K562 (cell line): Measurements from ENCODE around the gene LAPTM4A. TPM values are rescaled to one million over a fixed set of nuclear protein-coding genes. Genes with fewer than 3 reads are reported as not detected.

Source experiments
- ATAC-seq: fragments of 200-7000 bp; cut with Tn5 transposase; 3 replicates; pipeline ENCODE4 v1.9.1; 2020; ENCODE audit warnings: moderate library complexity
- BruUV-seq: library from RNA; stranded (reverse); fragments of 400-500 nt; replicated peaks from 2 replicates; lab custom pipeline; 2021; lab: Mats Ljungman, UMichigan
- CTCF ChIA-PET: fragments of 300-600 bp; formaldehyde crosslinking; extraction: SDS; loops from one replicate; lab custom pipeline; 2021; ENCODE audit warnings: low intra/inter-chr PET ratio; lab: Yijun Ruan, JAX
- POLR2A ChIA-PET: fragments of 300-600, 350-650 bp; sonication (Branson Sonifier 250); formaldehyde crosslinking; extraction: SDS; loops from one replicate; lab custom pipeline; 2021; ENCODE audit warnings: antibody characterized with exemption, inconsistent platforms; lab: Yijun Ruan, JAX
- DNase-seq, 4 experiments: peaks; one replicate each; pipeline versions ENCODE4 v3.0.0 to v3.0.0-alpha.2; 2011 to 2018; ENCODE audit warnings: low spot score in 3 of 4, mixed read lengths in 3 of 4; ENCODE audit errors: extremely low read depth in 1 of 4
- FAIRE-seq: peaks from 2 replicates; lab custom pipeline; 2011; peaks lifted over from hg19 to GRCh38; lab: Jason Lieb, UNC
- H2AFZ ChIP-seq: 2 replicates; pipeline ENCODE4 v1.6.0; 2011; ENCODE audit warnings: low read depth, low read length, control low read depth, inconsistent platforms
- H3K27ac ChIP-seq: fragments of 200-600 bp; 3 replicates; pipeline ENCODE4 v1.8.0; 2011; ENCODE audit warnings: low read depth, mild to moderate bottlenecking, control low read depth, inconsistent platforms, low read length, moderate library complexity, mixed read lengths; ENCODE audit errors: extremely low read depth
- H3K27me3 ChIP-seq, 2 experiments: fragments of 300-600 bp in 1 of 2; 2 replicates in 1 of 2; 3 replicates in 1 of 2; pipeline versions ENCODE4 v1.6.0 to v1.8.0; 2011; ENCODE audit warnings: inconsistent platforms in 2 of 2, low read length in 2 of 2, mild to moderate bottlenecking in 1 of 2, mixed read lengths in 1 of 2, moderate library complexity in 1 of 2; ENCODE audit not compliant: control insufficient read depth in 2 of 2, insufficient read depth in 2 of 2
- H3K36me3 ChIP-seq: fragments of 300-600 bp; 3 replicates; pipeline ENCODE4 v1.8.0; 2011; ENCODE audit warnings: mild to moderate bottlenecking, low read length, inconsistent platforms; ENCODE audit not compliant: control insufficient read depth, insufficient read depth
- H3K4me1 ChIP-seq, 2 experiments: fragments of 200-600 bp in 1 of 2; replicated peaks in 1 of 2; 2 replicates in 1 of 2; 3 replicates in 1 of 2; pipeline versions ENCODE4 v1.5.1 to v1.8.0; 2011; ENCODE audit warnings: inconsistent platforms in 2 of 2, low read length in 2 of 2, mild to moderate bottlenecking in 1 of 2, mixed read lengths in 1 of 2, moderate library complexity in 1 of 2; ENCODE audit not compliant: control insufficient read depth in 2 of 2, insufficient read depth in 2 of 2
- H3K4me2 ChIP-seq: 2 replicates; pipeline ENCODE4 v1.6.1; 2011; ENCODE audit warnings: low read length, control low read depth, inconsistent platforms, mixed read lengths; ENCODE audit not compliant: insufficient read depth
- H3K4me3 ChIP-seq: fragments of 200-600 bp; sonication (generic), shearing (Covaris generic); 2 replicates; pipeline ENCODE4 v1.5.1; 2016; ENCODE audit warnings: control low read depth, inconsistent platforms
- H3K79me2 ChIP-seq: fragments of 200-600 bp; 3 replicates; pipeline ENCODE4 v1.8.0; 2011; ENCODE audit warnings: low read length, inconsistent platforms; ENCODE audit not compliant: control insufficient read depth, insufficient read depth
- H3K9ac ChIP-seq, 2 experiments: 2 replicates each; pipeline versions ENCODE4 v1.6.0 to v1.6.1; 2011; ENCODE audit warnings: low read depth in 2 of 2, low read length in 2 of 2, control low read depth in 1 of 2, inconsistent platforms in 1 of 2, mild to moderate bottlenecking in 1 of 2, mixed read lengths in 1 of 2; ENCODE audit not compliant: insufficient read depth in 1 of 2
- H3K9me1 ChIP-seq: one replicate; pipeline ENCODE4 v1.6.0; 2011; ENCODE audit warnings: inconsistent platforms, mild to moderate bottlenecking, low read length, moderate library complexity; ENCODE audit not compliant: control insufficient read depth, insufficient read depth
- H3K9me3 ChIP-seq: replicated peaks from 2 replicates; pipeline ENCODE4 v1.5.1; 2011; ENCODE audit warnings: low read depth, low read length, inconsistent platforms; ENCODE audit not compliant: control insufficient read depth, insufficient read depth
- H4K20me1 ChIP-seq: replicated peaks from 2 replicates; pipeline ENCODE4 v1.6.1; 2011; ENCODE audit warnings: low read length, inconsistent platforms, mixed read lengths; ENCODE audit not compliant: control insufficient read depth, insufficient read depth
- HNRNPL ChIP-seq: fragments of 200-400 bp; formaldehyde crosslinking; IDR thresholded peaks from 2 replicates; pipeline ENCODE4 v1.6.1; 2017; ENCODE audit warnings: low read depth, mild to moderate bottlenecking, low read length
- PPARD ChIP-seq: fragments of 250-450 bp; sonication (Bioruptor Pico); IDR thresholded peaks from 2 replicates; pipeline ENCODE4 v1.8.0; 2022; ENCODE audit warnings: inconsistent platforms, mild to moderate bottlenecking, moderate library complexity
- TFAM ChIP-seq: fragments of 250-450 bp; sonication (Bioruptor Pico); conservative IDR thresholded peaks from 2 replicates; pipeline ENCODE4 v1.5.0; 2021; ENCODE audit warnings: mild to moderate bottlenecking, moderate library complexity
- TGIF2 ChIP-seq: sonication (generic); formaldehyde crosslinking; IDR thresholded peaks from 2 replicates; pipeline ENCODE4 v1.8.1; 2022; ENCODE audit warnings: mild to moderate bottlenecking, missing genetic modification reagents, moderate library complexity
- ZNF184 ChIP-seq: sonication (generic); formaldehyde crosslinking; IDR thresholded peaks from 2 replicates; pipeline ENCODE4 v1.5.0; 2020; ENCODE audit warnings: missing genetic modification reagents
- ZNF263 ChIP-seq: sonication (generic); formaldehyde crosslinking; IDR thresholded peaks from 2 replicates; pipeline ENCODE4 v1.8.0; 2022; ENCODE audit warnings: mild to moderate bottlenecking, missing genetic modification reagents, borderline replicate concordance
- ZNF408 ChIP-seq: fragments of 250-450 bp; sonication (Bioruptor Pico); IDR thresholded peaks from 2 replicates; pipeline ENCODE4 v1.4.0; 2020; ENCODE audit warnings: low read depth, mild to moderate bottlenecking, moderate library complexity
- WGBS: fragments of 100-300 bp; shearing (Covaris generic); methylation state at CpG from one replicate; pipeline ENCODE4 v1.1.6; 2016; ENCODE audit warnings: low coverage, mixed read lengths; ENCODE audit not compliant: insufficient coverage; ENCODE audit errors: missing lambda C conversion rate; 5-methylcytosine and 5-hydroxymethylcytosine counted together
- in situ Hi-C: fragments of 300-500 bp; cut with MboI; formaldehyde crosslinking; loops from 4 replicates; pipeline ENCODE4 v1.15.0; 2018; ENCODE audit warnings: inconsistent platforms, mixed read lengths
- intact Hi-C: fragments of 100-400 bp; cut with micrococcal nuclease; formaldehyde crosslinking; loops from 2 replicates; pipeline ENCODE4 v1.14.2; 2022
- polyA plus RNA-seq, 8 experiments: library from polyadenylated mRNA; depleted of rRNA in 4 of 8; stranded (reverse) in 5 of 8; unstranded in 3 of 8; fragments of >200 nt; fragmentation: Nextera tagmentation in 2 of 8; fragmentation: Illumina TruSeq in 1 of 8; extraction: Ambion mirVana in 2 of 8; extraction: Trizol in 1 of 8; gene quantifications; 2 replicates each; pipeline versions ENCODE4 v1.2.1 to v1.2.3, GENCODE V29; 2011 to 2014; ENCODE audit warnings: inconsistent platforms in 1 of 8, missing spikeins in 1 of 8
- total RNA-seq, 7 experiments: library from RNA; depleted of rRNA in 6 of 7; stranded (reverse); fragments of >200 nt in 6 of 7; fragmentation: Illumina TruSeq in 2 of 7; extraction: Trizol in 2 of 7; gene quantifications; 2 replicates each; pipeline versions ENCODE4 v1.2.1 to v1.2.3, GENCODE V29; 2011 to 2021; ENCODE audit warnings: low replicate concordance in 1 of 7

The LAPTM4A gene
- total and polyA plus RNA-seq, 9 of the 15 experiments (the other 6 are each of a cell fraction or from before 2014, with no cell fraction given): 13.4 to 157 (median 50.1) TPM

- ChIA-PET CTCF (no interaction called here), POLR2A (no interaction called here)
- Histone ChIP-seq H3K79me2 (no peaks in the 10 kb centered on the region), H3K36me3 (no peaks in the 10 kb centered on the region), H2AFZ (no peak overlapping the region), H3K9ac (no peak overlapping the region), H4K20me1 (no peaks in the 10 kb centered on the region), H3K4me2 (no peak overlapping the region)
- 17% methylated on average over 4 of the region's 4 CpGs for WGBS
- in situ Hi-C loops: no loop called here
- TF ChIP-seq ZNF408 (CRISPR knock-in tag) (no peak), HNRNPL (no peak), PPARD (CRISPR knock-in tag) (no peak), TGIF2 (CRISPR knock-in tag) (no peak), ZNF263 (no peak), ZNF184 (CRISPR knock-in tag) (no peak), TFAM (no peak)
- TF ChIP-seq, all 486 proteins: peak for 0
- ATAC-seq: no peak
- Histone ChIP-seq H3K4me3 (no peak overlapping the region), H3K9me3 (peaks cover under 1% of the 10 kb centered on the region; the same call in 1 of the 2 replicates), H3K27ac (no peak overlapping the region), H3K9me1 (no peaks in the 10 kb centered on the region), H3K4me1 (no peaks in the 10 kb centered on the region), H3K27me3 (no peaks in the 10 kb centered on the region)
- intact Hi-C loops: loop anchor here (5.0 kb wide), 1 partner anchor 62 kb away; no protein-coding TSS in a partner anchor
- BruUV-seq: no TSS peak
- no peak for FAIRE-seq
- DNase-seq: no peak
These were observed 31.7 kb downstream of the LAPTM4A start for GRCh38 chr2:20019747-20020146.
